GM12878 (cell line): ENCODE results near the gene PGAP3. TPM values are rescaled to one million over a fixed set of nuclear protein-coding genes. Genes with fewer than 3 reads are reported as not detected.
A peak's percentile ranks its signal among the peaks of the same experiment; 100 is the strongest.

Source experiments
- ATF7 ChIP-seq: fragments of 450-650 bp; IDR thresholded peaks from 2 replicates; pipeline ENCODE4 v1.6.1; 2016; ENCODE audit warnings: low read depth, mild to moderate bottlenecking
- BACH1 ChIP-seq: fragments of 450-650 bp; IDR thresholded peaks from 2 replicates; pipeline ENCODE4 v1.6.1; 2017; ENCODE audit warnings: mild to moderate bottlenecking, borderline replicate concordance
- BCL11A ChIP-seq: IDR thresholded peaks from 2 replicates; pipeline ENCODE4 v1.6.1; 2011; ENCODE audit warnings: low read depth, low read length
- CHD4 ChIP-seq: fragments of 200-600 bp; sonication (generic); IDR thresholded peaks from 2 replicates; pipeline ENCODE4 v1.6.1; 2016; ENCODE audit warnings: mild to moderate bottlenecking
- GATAD2B ChIP-seq: fragments of 450-650 bp; conservative IDR thresholded peaks from 2 replicates; pipeline ENCODE4 v1.6.1; 2017; ENCODE audit warnings: low read depth, mild to moderate bottlenecking, moderate library complexity
- HDGF ChIP-seq: fragments of 450-650 bp; IDR thresholded peaks from 2 replicates; pipeline ENCODE4 v1.6.1; 2016; ENCODE audit warnings: antibody characterized with exemption
- POLR2A ChIP-seq: IDR thresholded peaks from 2 replicates; pipeline ENCODE4 v1.6.1; 2011; ENCODE audit warnings: low read depth, mild to moderate bottlenecking, low read length
- RCOR1 ChIP-seq: conservative IDR thresholded peaks from 2 replicates; pipeline ENCODE4 v1.6.1; 2012; ENCODE audit warnings: low read depth, low read length, improper control_type of control experiment
- RFX5 ChIP-seq: IDR thresholded peaks from 2 replicates; pipeline ENCODE4 v1.6.1; 2011; ENCODE audit warnings: low read depth, low read length, improper control_type of control experiment
- SMC3 ChIP-seq: IDR thresholded peaks from 2 replicates; pipeline ENCODE4 v1.6.1; 2011; ENCODE audit warnings: low read length, improper control_type of control experiment, borderline replicate concordance
- YY1 ChIP-seq: IDR thresholded peaks from 2 replicates; pipeline ENCODE4 v1.6.1; 2011; ENCODE audit warnings: low read depth, mild to moderate bottlenecking, low read length
- ZNF274 ChIP-seq: IDR thresholded peaks from one replicate; pipeline ENCODE4 v1.8.0; 2011; ENCODE audit not compliant: insufficient read length, insufficient read depth
- polyA plus RNA-seq, 11 experiments: library from polyadenylated mRNA; depleted of rRNA in 4 of 11; unstranded in 6 of 11; stranded (reverse) in 5 of 11; fragments of >200 nt; fragmentation: Nextera tagmentation in 4 of 11; fragmentation: Illumina TruSeq in 1 of 11; extraction: Ambion mirVana in 4 of 11; extraction: Trizol in 1 of 11; gene quantifications; 1 replicate in 1 of 11; 2 replicates in 10 of 11; pipeline versions ENCODE4 v1.2.1 to v1.2.3, GENCODE V29; 2011 to 2016; ENCODE audit warnings: inconsistent platforms in 2 of 11, missing spikeins in 2 of 11, low read depth in 1 of 11
- total RNA-seq, 4 experiments: library from RNA; depleted of rRNA in 3 of 4; stranded (reverse); fragments of >200 nt in 3 of 4; fragmentation: Illumina TruSeq in 1 of 4; extraction: Trizol in 1 of 4; gene quantifications; 2 replicates each; pipeline versions ENCODE4 v1.2.1 to v1.2.3, GENCODE V29; 2013 to 2021
- TF ChIP-seq, protein P1 (sequence below): fragments of 450-650 bp; IDR thresholded peaks from 2 replicates; pipeline ENCODE4 v1.6.1; 2017; ENCODE audit warnings: mild to moderate bottlenecking, moderate library complexity
- TF ChIP-seq, protein P2 (sequence below): fragments of 450-650 bp; IDR thresholded peaks from 2 replicates; pipeline ENCODE4 v1.6.1; 2017; ENCODE audit warnings: low read depth, mild to moderate bottlenecking, moderate library complexity
- TF ChIP-seq, protein P3 (sequence below): fragments of 450-650 bp; IDR thresholded peaks from 2 replicates; pipeline ENCODE4 v1.6.1; 2017; ENCODE audit warnings: mild to moderate bottlenecking, low read depth, inconsistent platforms; ENCODE audit not compliant: poor library complexity, severe bottlenecking
- TF ChIP-seq, protein P4 (sequence below): fragments of 450-650 bp; conservative IDR thresholded peaks from 2 replicates; pipeline ENCODE4 v1.6.1; 2017; ENCODE audit warnings: mild to moderate bottlenecking, moderate library complexity

PGAP3 gene
- total and polyA plus RNA-seq, 10 of the 15 experiments (the other 5 are each of a cell fraction or from before 2014, with no cell fraction given): 0.21 to 10.0 (median 5.3) TPM

DNA sequence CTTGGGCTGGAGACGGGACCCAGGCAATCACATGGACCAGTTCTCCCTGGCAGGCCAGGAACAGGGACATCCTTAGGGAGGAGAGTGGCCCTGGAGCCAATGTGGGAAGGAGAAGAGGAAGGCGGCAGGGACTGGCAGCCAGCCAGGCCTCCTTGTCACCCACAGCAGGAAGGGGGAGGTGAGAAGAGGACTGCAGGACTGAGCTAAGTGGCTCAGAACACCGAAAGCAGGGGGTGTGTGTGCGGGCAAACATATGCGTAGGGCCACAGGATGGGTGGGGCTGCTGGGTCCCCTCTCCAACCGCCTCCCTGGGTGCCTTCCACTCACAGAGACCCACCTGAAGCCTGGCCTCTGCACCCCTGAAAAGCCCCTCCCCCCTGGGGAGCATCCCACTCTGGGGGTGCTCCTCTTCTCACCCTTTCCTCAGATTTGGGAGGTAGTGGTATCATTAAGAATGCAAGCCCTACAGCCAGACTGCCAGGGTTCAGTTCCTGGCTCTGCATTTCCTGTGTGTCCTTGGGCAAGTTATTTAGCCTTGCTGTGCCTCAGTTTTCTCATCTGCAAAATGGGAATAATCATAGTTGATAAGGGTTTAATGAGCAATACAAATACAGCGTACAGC is 11.5 kb downstream of the PGAP3 start (continued):
- TF ChIP-seq BCL11A (0 out of 2 replicates have a peak, but pooled peaks have one; percentile 8), SMC3 (no peak), RFX5 (no peak), YY1 (no peak), HDGF (peak; percentile 79), RCOR1 (no peak), ZNF274 (no peak), CHD4 (no peak), BACH1 (0 out of 2 replicates have a peak, but pooled peaks have one; percentile 3), POLR2A (no peak), GATAD2B (0 out of 2 replicates have a peak, but pooled peaks have one; percentile 40), ATF7 (peak; percentile 38)
- TF ChIP-seq, protein P1, sequence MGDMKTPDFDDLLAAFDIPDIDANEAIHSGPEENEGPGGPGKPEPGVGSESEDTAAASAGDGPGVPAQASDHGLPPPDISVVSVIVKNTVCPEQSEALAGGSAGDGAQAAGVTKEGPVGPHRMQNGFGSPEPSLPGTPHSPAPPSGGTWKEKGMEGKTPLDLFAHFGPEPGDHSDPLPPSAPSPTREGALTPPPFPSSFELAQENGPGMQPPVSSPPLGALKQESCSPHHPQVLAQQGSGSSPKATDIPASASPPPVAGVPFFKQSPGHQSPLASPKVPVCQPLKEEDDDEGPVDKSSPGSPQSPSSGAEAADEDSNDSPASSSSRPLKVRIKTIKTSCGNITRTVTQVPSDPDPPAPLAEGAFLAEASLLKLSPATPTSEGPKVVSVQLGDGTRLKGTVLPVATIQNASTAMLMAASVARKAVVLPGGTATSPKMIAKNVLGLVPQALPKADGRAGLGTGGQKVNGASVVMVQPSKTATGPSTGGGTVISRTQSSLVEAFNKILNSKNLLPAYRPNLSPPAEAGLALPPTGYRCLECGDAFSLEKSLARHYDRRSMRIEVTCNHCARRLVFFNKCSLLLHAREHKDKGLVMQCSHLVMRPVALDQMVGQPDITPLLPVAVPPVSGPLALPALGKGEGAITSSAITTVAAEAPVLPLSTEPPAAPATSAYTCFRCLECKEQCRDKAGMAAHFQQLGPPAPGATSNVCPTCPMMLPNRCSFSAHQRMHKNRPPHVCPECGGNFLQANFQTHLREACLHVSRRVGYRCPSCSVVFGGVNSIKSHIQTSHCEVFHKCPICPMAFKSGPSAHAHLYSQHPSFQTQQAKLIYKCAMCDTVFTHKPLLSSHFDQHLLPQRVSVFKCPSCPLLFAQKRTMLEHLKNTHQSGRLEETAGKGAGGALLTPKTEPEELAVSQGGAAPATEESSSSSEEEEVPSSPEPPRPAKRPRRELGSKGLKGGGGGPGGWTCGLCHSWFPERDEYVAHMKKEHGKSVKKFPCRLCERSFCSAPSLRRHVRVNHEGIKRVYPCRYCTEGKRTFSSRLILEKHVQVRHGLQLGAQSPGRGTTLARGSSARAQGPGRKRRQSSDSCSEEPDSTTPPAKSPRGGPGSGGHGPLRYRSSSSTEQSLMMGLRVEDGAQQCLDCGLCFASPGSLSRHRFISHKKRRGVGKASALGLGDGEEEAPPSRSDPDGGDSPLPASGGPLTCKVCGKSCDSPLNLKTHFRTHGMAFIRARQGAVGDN: 0 out of 2 replicates have a peak, but pooled peaks have one; percentile 45
- TF ChIP-seq, protein P2, sequence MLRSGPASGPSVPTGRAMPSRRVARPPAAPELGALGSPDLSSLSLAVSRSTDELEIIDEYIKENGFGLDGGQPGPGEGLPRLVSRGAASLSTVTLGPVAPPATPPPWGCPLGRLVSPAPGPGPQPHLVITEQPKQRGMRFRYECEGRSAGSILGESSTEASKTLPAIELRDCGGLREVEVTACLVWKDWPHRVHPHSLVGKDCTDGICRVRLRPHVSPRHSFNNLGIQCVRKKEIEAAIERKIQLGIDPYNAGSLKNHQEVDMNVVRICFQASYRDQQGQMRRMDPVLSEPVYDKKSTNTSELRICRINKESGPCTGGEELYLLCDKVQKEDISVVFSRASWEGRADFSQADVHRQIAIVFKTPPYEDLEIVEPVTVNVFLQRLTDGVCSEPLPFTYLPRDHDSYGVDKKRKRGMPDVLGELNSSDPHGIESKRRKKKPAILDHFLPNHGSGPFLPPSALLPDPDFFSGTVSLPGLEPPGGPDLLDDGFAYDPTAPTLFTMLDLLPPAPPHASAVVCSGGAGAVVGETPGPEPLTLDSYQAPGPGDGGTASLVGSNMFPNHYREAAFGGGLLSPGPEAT: peak; percentile 64
- TF ChIP-seq, protein P3, sequence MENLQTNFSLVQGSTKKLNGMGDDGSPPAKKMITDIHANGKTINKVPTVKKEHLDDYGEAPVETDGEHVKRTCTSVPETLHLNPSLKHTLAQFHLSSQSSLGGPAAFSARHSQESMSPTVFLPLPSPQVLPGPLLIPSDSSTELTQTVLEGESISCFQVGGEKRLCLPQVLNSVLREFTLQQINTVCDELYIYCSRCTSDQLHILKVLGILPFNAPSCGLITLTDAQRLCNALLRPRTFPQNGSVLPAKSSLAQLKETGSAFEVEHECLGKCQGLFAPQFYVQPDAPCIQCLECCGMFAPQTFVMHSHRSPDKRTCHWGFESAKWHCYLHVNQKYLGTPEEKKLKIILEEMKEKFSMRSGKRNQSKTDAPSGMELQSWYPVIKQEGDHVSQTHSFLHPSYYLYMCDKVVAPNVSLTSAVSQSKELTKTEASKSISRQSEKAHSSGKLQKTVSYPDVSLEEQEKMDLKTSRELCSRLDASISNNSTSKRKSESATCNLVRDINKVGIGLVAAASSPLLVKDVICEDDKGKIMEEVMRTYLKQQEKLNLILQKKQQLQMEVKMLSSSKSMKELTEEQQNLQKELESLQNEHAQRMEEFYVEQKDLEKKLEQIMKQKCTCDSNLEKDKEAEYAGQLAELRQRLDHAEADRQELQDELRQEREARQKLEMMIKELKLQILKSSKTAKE: peak; percentile 22
- TF ChIP-seq, protein P4, sequence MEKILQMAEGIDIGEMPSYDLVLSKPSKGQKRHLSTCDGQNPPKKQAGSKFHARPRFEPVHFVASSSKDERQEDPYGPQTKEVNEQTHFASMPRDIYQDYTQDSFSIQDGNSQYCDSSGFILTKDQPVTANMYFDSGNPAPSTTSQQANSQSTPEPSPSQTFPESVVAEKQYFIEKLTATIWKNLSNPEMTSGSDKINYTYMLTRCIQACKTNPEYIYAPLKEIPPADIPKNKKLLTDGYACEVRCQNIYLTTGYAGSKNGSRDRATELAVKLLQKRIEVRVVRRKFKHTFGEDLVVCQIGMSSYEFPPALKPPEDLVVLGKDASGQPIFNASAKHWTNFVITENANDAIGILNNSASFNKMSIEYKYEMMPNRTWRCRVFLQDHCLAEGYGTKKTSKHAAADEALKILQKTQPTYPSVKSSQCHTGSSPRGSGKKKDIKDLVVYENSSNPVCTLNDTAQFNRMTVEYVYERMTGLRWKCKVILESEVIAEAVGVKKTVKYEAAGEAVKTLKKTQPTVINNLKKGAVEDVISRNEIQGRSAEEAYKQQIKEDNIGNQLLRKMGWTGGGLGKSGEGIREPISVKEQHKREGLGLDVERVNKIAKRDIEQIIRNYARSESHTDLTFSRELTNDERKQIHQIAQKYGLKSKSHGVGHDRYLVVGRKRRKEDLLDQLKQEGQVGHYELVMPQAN: 0 out of 2 replicates have a peak, but pooled peaks have one; percentile 14
- TF ChIP-seq, all 136 proteins: peak for 22
